GM18868 (cell line): ENCODE data around the gene VPS51.

Source experiments
- ATAC-seq: cut with Tn5 transposase; IDR thresholded peaks from one replicate; pipeline ENCODE4 v1.9.1; 2021; ENCODE audit warnings: mild to moderate bottlenecking, moderate library complexity; ENCODE audit not compliant: unreplicated experiment

VPS51 gene

DNA sequence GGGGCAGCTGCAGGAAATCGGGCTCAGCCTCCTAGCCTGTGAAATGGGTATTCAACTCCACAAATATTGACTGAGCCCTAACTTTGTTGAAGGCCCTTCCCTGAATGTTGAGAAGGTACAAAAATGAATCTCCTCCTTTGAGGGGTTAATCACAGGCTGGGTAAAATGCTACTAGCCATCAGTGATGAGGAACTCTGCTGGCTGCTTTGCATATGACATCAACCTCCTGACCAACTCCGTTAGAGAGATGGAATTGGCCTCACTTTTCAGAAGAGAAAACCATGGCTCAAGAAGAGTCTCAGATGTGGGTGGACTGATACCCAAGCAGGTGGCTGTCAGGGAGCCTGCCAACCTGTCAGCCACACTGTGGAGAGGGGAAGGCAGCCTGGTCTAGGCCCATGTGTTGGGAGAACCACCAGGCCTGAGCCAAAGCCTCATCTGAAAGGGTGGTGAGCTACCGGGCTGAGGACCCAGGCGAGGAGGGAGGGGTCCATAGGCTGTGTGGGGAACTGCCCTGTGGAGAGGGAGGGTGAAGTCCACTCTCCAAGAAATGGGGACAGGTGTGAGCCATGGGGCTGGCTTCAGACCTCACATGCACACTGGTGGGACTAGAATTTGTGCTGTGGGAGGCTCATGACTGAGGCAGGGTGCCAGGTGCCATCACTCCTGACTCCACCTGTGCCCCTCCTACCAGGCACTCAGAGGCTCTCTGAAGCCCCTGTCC lies 23.9 kb upstream of the VPS51 start:
- ATAC-seq = no peak

DNA sequence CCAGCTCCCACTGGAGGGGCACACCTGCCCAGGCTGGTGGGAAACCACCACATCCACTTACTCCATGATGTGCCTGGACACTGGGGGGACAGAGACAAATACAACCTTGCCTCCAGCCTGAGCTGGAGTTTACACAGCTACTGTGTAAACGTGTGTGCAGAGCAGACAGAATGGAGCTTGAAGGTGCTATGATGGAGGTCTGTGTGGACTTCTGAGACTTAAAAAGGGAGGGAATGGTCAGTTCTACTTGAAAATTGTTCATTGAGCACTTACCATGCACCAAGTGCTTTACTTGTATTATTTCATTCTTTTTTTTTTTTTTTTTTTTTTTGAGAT lies 23.4 kb upstream of the VPS51 start:
- ATAC-seq = no peak

DNA sequence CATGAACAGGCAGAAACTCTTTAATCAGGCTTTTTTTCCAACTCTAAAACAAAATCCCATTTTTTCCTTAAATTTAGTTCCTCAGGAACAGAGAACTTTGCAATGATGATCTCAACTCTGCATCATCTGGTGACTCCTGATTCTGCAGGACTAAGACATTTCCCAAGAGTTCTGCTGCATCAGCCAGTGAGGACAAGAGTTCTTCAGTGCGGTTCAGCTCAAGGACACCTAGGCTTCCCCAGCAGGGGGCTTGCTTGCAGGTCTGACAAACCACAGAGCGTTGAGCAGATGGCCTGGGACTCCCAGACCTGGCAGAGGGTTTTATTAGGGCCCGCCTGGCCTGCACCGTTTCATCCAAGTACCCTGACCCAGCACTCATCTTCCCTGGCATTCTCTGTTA lies 18.6 kb upstream of the VPS51 start:
- no peak for ATAC-seq

DNA sequence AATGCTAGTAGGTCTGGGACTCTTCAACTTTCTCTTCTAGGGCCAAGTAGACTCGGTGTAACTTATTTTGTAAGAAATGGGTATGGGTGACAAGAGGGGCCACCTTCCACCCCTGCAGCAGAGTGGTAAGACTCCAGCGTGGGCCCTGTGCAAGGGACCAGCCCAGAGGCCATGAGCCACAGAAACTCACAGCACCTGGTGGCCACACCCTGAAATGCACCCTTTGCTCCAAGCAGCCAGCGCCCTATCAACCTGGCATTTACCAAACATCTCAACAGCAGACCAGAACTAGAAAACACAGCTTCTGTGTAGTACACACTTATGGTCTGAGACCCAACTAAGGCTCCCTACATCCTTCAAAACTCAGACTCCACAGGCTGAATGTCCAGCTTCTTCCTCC lies 17.9 kb upstream of the VPS51 start:
- no peak for ATAC-seq

DNA sequence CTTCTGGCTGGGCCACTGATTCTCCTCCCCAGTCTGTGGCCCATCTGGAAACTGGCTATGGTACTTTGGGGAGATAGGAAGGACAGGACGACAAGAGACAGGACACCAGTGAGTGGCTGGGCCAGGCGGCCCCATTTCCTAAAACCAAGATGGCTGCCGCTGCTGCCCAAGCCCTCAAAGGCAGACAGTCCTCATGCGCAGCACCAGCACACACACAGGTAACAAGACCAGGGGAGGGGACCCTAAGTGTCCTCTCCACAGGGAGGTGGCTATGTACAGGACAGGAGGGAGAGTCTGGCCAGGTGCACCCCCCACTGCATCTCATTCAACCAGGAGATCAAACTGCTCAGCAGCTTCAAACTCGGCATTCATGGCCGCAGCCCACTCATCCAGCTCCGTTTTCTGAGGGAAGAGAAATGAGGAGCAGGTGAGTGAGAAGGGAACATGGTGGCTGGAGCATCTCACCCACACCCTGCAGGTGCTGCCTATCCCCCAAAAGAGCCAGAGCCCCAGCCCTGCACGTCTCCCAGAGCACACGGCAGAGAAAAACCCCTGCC lies 17.1 kb upstream of the VPS51 start:
- no peak for ATAC-seq

DNA sequence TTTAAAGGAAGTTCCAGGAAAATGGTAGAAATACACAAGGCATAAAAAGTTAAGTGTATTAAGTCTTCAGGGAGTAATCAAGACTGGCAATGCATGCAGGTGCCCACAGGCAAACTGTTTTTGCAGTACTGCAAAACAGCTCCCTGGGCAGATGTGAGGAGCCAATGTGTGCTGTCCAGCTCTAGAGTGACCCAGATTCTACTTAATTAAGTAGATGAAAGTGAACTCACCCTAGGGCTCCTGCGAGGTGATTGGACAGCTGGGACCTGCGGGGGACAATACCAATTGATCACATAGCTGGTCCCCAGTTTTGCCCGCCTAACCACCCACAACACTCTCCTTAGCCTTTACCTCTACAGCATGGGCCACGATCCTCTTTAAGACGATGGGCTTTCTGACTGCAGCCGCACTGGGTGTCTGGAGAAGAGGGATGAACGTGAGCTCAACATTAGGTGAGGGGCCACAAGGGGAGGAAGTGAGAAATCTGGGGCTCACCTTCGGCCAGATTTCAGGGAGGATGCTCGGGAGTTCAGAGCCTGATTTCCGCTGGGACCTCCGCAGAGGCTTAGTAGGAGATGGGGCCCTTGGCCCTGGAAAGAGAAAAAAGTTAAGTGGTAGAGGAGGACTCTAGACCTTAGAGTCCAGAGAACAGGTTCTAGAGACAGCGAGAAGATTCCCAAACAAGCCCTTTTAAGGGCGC lies 12.7 kb upstream of the VPS51 start:
- no peak for ATAC-seq

DNA sequence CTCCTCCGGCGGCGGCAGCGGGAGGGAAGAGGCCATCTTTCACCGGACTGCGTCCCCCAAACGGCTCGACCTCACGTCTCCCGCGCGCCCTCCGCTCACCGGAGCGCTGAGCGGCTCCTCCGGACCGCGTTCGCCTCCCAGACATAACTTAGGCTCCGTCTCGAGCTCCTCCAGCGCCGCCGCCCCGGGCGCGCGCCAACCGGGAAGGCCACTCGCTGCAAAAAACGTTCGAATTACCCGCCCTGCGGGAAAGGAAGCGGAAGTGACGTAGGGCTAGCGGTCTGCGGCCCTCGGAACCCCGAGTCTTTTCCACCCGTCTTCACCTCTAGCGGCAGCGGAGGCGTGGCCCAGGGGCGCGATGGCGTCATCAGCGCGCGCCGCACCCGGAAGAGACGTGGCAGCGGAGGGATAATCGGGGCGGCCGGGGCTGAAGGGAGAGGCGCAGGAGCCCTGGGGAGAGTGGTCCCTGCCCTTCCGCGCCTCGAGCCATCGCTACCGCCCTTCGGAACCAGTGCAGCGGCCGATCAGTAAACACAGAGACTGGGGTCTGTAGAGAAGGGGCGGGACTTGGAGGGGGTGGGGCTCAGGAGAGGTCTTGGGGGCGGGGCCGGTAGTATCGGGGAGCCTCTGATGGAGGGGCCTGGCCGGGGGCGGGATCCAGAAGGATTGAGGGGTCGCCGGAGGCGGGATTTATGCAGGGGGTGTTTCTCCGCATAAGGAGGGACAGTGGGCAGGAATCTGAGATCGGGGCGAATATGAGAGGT lies 12.0 kb upstream of the VPS51 start, which contains the start of the genes CDCA5 and ZFPL1:
TSS of gene CDCA5 (minus strand) at position 207 of the 764 bp plus-strand sequence. CDS start at position 145, 62 bp downstream.
TSS of gene ZFPL1 (plus strand) at position 389 of the 764 bp plus-strand sequence. CDS start 477 bp downstream, outside the sequence.
- peak; percentile 84 for ATAC-seq

DNA sequence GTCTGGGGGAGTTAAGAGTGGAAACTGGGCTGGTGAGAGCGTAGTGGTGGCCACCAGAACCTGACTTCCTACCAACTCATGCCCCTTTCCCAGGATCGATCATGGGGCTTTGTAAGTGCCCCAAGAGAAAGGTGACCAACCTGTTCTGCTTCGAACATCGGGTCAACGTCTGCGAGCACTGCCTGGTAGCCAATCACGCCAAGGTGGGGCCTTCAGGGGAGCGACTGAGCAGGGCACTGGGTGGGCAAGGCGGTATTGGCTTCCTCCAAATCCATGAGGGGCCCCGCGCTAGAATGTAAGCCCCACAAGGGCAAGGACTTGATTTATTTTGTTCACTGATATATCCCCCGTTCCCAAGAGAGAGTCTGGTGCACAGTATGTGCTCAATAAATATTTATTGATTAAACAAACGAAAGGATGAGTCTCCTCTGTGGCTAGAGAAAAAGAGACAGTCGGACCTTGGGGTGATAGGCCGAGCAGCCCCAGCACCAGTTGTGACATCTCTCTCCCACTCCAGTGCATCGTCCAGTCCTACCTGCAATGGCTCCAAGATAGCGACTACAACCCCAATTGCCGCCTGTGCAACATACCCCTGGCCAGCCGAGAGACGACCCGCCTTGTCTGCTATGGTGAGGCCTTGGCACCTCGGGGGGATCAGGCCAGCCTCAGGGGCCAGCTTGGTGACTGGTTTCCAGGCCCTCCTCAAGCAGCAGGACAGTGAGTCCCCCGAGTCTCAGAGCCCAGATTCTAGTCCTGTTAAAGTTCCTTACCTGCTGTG lies 11.2 kb upstream of the VPS51 start:
- ATAC-seq = peak; percentile 13

DNA sequence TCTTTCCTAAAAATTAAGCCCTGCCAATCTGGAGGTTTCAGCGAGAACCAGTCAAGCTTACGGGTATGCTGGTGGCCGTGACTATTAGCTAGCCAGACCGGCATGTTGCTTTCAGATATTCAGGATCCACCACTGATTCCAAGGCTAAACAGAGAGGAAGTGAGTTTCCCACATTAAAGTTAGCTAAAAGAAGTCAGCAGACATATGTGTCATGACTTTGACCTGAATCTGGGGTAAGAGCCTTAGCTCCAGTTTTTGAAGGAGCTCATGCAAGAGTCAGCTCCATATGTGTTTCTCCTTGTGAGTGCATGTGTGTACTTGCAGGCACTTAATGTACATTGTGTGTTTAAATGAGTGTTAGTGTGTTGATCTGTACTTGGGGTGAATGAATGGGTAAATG lies 10.6 kb upstream of the VPS51 start:
- no peak for ATAC-seq

DNA sequence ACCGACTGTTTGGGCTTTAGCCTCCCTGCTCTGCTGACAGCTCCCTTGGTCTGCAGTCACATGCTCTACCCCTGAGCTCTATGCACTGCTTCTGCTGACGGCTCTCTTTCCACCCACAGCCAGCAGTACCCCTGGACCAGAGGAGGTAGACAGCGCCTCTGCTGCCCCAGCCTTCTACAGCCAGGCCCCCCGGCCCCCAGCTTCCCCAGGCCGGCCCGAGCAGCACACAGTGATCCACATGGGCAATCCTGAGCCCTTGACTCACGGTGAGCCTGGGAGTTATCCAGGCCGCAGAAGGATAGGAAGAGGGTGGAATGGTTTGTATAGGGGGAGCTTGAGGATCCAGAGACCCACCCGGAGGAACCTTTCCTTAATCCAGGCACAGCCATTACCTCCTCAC lies 9.2 kb upstream of the VPS51 start:
- ATAC-seq = no peak

DNA sequence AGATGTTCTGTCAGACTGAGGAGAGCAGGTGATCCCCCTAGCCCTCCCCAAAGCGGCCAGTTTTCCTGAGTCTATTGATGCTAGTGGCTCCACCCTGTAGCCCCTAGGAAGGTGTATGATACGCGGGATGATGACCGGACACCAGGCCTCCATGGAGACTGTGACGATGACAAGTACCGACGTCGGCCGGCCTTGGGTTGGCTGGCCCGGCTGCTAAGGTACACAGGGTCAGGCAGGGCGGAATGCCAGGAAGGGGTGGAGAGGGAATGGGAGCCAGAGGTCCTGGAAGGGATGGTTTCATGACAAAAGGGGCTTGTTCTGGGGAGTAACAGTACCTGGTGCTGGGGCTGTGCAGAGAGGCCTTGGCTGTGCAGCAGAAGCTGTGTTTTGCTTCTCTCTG lies 8.8 kb upstream of the VPS51 start:
- ATAC-seq = no peak

DNA sequence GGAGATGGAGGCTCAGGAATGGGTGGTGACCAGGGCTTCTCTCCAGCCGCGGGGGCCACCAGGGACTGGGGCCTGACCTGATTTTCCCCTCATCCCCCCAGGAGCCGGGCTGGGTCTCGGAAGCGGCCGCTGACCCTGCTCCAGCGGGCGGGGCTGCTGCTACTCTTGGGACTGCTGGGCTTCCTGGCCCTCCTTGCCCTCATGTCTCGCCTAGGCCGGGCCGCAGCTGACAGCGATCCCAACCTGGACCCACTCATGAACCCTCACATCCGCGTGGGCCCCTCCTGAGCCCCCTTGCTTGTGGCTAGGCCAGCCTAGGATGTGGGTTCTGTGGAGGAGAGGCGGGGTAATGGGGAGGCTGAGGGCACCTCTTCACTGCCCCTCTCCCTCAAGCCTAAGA lies 8.2 kb upstream of the VPS51 start:
- no peak for ATAC-seq

DNA sequence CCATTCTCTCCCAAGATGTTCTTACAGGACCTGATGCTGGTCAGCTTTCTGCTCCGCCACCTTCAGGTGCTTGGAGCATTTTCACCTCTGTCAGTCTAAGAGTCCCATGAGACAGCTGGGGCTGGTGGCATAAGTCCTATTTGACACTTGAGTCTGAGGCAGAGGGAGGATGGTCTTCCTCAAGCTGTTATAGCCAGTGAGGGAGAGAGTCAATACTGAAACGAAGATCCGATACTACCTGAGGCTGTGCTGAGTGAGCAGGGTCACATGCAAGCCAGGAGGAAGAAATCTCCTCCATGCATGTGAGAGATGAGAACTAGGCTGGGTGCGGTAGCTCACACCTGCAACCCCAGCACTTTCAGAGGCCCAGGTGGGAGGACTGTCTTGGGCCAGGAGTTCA lies 6.4 kb upstream of the VPS51 start:
- ATAC-seq = no peak

DNA sequence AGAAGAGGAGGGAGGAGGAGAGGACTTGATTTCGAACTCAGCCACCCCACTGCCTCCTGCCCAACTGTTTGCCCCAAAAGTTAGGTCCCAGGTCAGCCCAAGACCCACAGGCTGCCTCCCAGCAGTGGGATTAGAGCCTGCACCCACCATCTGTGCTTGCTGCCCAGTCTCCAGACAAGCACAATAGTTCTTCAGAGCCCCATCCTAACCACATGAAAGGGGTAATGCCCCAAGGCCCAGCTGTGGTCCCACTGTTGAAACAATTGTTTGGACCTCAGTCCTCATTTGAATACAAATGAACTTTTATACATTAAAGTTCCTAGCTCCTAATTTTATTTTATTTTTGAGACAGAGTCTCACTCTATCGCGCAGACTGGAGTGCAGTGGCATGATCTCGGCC lies 5.4 kb upstream of the VPS51 start:
- no peak for ATAC-seq

DNA sequence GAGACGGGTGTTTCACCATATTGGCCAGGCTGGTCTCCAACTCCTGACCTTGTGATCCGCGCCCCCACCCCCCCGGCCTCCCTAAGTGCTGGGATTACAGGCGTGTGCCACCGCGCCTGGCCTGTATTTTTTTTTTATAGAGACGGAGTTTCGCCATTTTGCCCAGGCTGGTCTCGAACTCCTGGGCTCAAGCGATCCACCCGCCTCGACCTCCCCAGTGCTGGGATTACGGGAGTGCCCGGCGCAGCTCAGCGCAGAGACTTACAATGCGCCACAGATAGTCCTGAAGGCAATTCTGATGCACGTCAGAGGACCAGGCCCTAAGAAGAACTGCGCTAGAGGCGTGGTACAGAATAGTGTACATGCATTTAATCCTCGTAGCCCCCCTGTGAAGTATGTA lies 587 bp upstream of the VPS51 start:
- ATAC-seq = no peak

DNA sequence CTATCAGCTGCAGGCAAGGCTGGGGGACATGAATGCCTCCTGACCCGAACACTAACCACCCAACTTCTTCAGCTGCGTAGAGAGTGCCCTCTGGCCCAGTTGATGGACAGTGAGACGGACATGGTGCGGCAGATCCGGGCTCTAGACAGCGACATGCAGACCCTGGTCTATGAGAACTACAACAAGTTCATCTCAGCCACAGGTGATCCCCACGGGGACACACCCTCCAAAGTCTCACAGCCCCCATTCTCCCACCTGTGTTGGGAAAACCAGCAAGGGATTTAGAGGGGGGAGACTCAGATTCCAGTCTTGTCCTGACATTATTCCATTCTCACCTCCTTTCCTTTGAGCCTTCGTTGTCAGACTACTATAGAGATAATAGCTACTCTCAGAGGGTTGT lies 912 bp downstream of the VPS51 start:
- no peak for ATAC-seq

DNA sequence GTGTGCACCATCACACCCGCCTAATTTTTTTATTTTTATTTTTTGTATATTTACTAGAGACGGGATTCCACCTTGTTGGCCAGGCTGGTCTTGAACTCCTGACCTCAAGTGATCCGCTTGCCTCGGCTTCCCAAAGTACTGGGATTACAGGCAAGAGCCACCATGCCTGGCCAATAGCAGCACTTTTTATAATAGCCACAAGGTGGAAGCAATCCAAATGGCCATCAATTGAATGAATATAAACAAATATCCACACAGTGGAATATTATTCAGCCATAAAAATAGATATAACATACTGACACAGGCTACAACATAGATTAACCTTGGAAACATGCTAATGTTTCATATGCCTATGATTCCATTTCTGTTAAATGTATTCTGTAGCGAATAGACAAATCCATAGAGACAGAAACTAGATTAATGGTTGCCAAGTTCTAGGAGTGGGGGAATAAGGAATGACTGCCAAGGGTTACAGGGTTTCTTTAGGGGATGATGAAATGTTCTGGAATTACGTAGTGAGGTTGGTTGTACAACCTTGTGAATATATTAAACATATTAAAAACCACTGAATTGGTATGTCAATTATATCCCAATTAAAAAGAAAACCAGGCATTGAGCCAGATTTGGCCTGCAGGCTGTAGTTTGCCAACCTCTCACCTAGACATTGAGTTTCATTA lies 4.8 kb downstream of the VPS51 start:
- ATAC-seq = no peak

DNA sequence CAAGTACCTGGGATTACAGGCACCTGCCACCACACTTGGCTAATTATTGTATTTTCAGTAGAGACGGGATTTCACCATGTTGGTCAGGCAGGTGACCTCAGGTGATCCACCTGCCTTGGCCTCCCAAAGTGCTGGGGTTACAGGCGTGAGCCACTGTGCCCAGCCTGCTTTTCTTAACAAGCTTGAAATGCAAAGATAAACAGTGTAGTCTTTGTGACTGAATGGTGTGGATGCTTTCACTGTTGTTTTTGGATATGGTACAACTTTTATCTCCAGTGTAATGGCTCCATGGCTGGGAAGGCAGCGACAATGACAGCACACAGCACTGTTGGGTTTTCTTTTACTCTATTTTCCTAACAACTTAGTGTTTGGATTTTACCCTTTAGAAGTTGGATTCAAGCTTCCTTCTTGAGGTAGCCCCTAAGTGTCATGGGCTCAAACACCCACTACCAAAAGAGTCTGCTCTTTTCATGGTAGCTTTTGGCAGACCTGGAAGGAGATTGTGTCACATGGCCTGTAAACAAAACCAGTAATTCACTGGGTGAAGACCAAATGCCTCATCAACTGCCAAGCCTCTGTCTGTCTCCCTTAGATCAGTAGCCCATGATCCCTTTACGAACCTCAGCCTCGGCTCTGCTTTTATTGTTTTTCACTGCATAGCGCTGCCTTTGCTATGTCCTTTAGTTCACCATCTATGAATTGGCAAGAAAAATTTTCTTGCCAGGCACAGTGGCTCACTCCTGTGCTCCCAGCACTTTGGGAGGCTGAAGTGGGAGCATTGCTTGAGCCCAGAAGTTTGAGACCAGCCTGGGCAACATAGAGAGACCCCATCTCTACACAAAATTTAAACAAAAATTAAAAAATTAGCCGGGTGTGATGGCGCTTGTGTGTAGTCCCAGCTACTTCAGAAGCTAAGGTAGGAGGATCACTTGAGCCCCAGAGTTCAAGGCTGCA lies 6.4 kb downstream of the VPS51 start:
- ATAC-seq = no peak

DNA sequence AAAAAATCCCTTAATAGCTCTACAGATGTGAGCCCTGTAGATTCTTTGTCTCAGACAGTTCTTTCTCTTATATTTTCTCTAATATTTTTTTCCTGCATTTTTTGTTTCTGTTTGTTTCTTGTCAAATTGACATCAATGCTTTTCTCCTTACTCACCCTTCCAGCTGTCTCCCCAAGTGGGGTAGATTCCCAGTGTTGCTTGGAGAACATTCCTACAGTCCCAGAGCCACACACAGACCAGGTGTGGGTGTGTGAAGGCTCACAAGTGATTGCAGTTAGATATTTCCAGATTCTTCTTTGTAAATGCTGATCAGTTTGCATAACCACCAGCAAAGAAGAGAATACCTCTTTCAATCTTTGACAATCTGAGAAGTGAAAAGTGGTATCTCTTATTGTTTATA lies 7.5 kb downstream of the VPS51 start:
- no peak for ATAC-seq
